Thoracic aorta (tissue), 2 donors: ENCODE results near the gene NDUFS6. TPM values are rescaled to one million over a fixed set of nuclear protein-coding genes. Genes with fewer than 3 reads are reported as not detected.

Experiments used
- ATAC-seq: fragments of 150-250 bp; one replicate; pipeline ENCODE4 v1.8.0; 2017; ENCODE audit warnings: low read depth; ENCODE audit not compliant: insufficient number of reproducible peaks, low FRiP score
- DNase-seq: peaks from one replicate; pipeline ENCODE4 v3.0.0-alpha.2; 2020; ENCODE audit warnings: low spot score
- H3K27ac ChIP-seq, 2 donors: fragments of 200-600 bp; sonication (generic); 1 replicate in 1 of 2; 2 replicates in 1 of 2; pipeline ENCODE4 v1.5.1; 2016; ENCODE audit warnings: mild to moderate bottlenecking in 2 of 2, moderate library complexity in 2 of 2
- H3K27me3 ChIP-seq: fragments of 200-600 bp; sonication (generic); replicated peaks from 2 replicates; pipeline ENCODE4 v1.6.0; 2016; ENCODE audit warnings: mild to moderate bottlenecking; ENCODE audit not compliant: insufficient read depth
- H3K36me3 ChIP-seq: fragments of 200-600 bp; sonication (generic); one replicate; pipeline ENCODE4 v1.5.1; 2016
- H3K4me1 ChIP-seq, 2 donors: fragments of 200-600 bp; sonication (generic); 1 replicate in 1 of 2; 2 replicates in 1 of 2; pipeline versions ENCODE4 v1.5.1 to v1.6.0; 2016; ENCODE audit warnings: low read depth in 2 of 2, mild to moderate bottlenecking in 1 of 2; ENCODE audit not compliant: control insufficient read depth in 1 of 2
- H3K4me3 ChIP-seq: fragments of 200-600 bp; sonication (generic); 2 replicates; pipeline ENCODE4 v1.5.1; 2016; ENCODE audit warnings: mild to moderate bottlenecking
- H3K9me3 ChIP-seq: fragments of 200-600 bp; sonication (generic); 2 replicates; pipeline ENCODE4 v1.5.1; 2016
- total RNA-seq, 2 donors: library from RNA; depleted of rRNA; stranded (reverse); fragments of >200 nt; gene quantifications; one replicate each; pipeline versions ENCODE4 v1.1.0 to v1.2.3, GENCODE V29; 2016
- TF ChIP-seq, protein P1 (sequence below): fragments of 200-600 bp; sonication (generic); IDR thresholded peaks from one replicate; pipeline ENCODE4 v1.5.1; 2019; ENCODE audit warnings: antibody characterized with exemption

NDUFS6 gene
- total RNA-seq, 2 donors from 2014 or later, result 25.7 to 26.5 TPM

DNA sequence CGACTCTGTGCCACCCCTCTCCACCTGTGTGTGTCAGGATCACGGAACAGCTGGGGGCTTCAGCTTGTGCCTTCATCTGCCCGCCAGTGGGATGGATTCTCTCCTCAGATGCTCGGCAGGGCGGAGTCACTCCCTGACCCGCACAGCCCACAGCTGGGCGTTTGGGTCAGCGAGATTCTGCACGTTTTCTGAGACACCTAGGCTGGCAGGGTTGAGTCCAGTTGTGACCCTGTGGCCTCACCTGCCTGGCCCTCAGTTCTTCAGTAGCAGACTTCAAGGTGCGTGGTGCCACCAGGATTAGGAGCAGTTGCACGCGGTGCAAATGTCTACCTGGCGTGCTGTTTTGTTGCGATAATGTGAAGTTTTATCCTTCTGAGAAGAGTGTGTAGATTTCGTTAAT, 5.0 kb downstream of the NDUFS6 start:
- H3K36me3 ChIP-seq, result peaks cover 43% of the 10 kb centered on the region
- H3K4me3 ChIP-seq, result no peak overlapping the region
- TF ChIP-seq, protein P1, sequence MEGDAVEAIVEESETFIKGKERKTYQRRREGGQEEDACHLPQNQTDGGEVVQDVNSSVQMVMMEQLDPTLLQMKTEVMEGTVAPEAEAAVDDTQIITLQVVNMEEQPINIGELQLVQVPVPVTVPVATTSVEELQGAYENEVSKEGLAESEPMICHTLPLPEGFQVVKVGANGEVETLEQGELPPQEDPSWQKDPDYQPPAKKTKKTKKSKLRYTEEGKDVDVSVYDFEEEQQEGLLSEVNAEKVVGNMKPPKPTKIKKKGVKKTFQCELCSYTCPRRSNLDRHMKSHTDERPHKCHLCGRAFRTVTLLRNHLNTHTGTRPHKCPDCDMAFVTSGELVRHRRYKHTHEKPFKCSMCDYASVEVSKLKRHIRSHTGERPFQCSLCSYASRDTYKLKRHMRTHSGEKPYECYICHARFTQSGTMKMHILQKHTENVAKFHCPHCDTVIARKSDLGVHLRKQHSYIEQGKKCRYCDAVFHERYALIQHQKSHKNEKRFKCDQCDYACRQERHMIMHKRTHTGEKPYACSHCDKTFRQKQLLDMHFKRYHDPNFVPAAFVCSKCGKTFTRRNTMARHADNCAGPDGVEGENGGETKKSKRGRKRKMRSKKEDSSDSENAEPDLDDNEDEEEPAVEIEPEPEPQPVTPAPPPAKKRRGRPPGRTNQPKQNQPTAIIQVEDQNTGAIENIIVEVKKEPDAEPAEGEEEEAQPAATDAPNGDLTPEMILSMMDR, result no peak
- no peak overlapping the region for H3K27ac ChIP-seq
- peaks cover 4 to 6% of the 10 kb centered on the region in 2 donors for H3K4me1 ChIP-seq
- DNase-seq (no peak), ATAC-seq (no peak)
- H3K9me3 ChIP-seq, result no peaks in the 10 kb centered on the region
- H3K27me3 ChIP-seq, result no peaks in the 10 kb centered on the region

DNA sequence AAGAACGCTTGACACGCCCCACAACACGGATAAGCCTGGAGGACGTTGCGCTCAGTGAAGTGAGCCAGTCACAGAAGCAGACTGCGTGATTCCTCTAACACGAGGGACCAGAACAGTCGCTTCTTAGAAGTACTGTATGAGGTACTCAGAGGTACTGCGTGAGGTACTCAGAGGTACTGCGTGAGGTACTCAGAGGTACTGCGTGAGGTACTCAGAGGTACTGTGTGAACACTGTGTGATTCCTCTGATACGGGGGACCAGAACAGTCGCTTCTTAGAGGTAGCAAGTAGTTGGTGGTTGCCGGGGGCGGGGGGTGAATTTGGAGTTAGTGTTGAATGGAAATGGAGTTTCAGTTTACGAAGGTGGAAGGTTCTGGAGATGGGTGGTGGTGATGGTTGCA, 5.8 kb downstream of the NDUFS6 start:
- DNase-seq (no peak), ATAC-seq (no peak)
- H3K4me3 ChIP-seq, result no peak overlapping the region
- TF ChIP-seq, protein P1, result no peak
- H3K4me1 ChIP-seq, result peaks cover 2% of the 10 kb centered on the region in 2 donors
- H3K9me3 ChIP-seq, result no peaks in the 10 kb centered on the region
- H3K27me3 ChIP-seq, result no peaks in the 10 kb centered on the region
- H3K27ac ChIP-seq, result no peak overlapping the region
- H3K36me3 ChIP-seq, result peaks cover 46% of the 10 kb centered on the region

DNA sequence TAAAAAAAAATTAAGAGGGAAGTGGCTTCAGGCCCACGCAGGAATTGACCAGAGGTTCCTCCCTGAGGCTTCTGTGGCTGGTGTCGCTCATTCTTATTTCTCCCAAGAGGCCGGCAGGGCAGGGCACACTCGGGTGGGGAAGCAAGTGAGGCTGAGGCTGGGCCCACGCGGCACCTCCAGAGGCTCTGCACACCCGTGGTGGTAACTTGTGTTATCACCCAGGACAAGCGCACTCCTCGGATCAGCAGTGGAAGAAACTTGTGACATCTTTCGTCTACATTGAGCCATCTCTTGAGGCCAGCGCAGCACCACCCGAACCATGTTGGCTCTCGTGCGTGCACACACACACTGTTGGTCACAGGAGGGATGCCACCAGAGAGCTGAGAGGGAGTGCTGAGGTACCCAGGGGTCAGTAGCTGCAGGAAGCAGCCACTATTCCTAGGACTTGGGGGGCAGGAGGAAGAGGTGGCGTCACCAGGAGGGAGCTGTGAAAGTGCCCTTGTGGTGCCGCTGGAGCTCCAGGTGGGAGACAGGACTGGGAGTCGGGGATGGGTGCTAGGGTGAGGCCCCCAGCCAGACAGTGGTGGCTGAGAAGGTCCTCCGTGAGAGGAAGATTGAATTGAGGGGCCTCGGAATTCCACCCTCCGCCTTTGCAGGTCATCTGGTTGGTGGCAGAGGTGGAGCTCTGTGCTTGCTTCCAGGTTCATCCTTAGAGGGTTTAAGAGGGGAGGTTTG, 6.4 kb downstream of the NDUFS6 start:
- ATAC-seq (no peak), DNase-seq (no peak)
- H3K36me3 ChIP-seq, result peaks cover 48% of the 10 kb centered on the region
- H3K27me3 ChIP-seq, result no peaks in the 10 kb centered on the region
- TF ChIP-seq, protein P1, result no peak
- H3K27ac ChIP-seq, result no peak overlapping the region
- no peaks in the 10 kb centered on the region for H3K9me3 ChIP-seq
- no peaks in the 10 kb centered on the region for H3K4me1 ChIP-seq
- no peak overlapping the region for H3K4me3 ChIP-seq

DNA sequence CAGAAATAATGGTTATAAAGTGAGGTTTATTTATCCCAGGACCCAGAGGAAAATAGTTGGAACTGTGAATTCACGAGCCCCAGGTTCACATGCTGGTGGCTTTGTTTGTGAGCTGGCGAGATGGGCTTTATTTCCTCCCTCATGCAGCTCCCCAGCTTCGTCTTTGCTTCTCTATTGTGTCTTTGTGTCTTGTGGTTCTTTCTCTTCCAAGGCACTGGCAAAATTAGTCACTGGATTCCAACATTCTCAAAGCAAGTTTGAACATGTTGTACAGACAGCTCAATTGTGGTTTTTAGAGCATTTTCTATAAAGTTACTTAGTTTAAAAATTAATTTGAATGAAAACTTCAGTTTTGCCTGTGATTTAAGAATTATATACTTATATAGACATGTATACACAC, 7.2 kb downstream of the NDUFS6 start:
- H3K36me3 ChIP-seq, result peaks cover 48% of the 10 kb centered on the region
- DNase-seq, result no peak

DNA sequence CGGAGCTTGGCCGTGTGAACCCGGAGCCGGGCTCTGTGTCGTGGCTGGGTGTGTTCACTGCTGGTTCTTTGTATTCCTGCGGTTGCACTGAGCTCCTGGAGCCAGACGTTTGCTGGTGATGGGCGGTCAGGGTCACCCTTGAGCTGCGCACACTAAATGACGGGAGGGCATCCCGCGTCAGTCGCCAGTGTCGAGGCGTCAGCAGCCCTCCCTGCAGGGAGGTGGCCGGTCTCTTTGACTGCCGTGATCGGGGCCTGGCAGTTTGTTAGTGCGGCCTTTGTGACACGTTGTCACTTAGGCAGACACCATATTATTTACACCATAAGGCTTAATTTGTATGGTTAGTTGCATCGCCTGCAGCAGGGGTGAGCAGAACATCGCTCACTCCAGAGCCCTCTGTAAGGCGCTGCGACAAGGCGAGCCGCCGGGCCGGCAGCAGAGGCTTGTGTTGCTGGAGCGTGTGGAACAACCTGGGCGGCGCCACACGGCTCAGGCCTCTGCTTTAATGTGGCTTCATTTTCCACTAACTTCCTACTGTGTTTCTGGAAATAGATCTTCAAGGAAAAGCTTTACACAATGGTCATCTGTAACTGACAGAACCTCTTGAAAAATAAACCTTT, 8.3 kb downstream of the NDUFS6 start:
- H3K27me3 ChIP-seq, result no peaks in the 10 kb centered on the region
- H3K4me1 ChIP-seq, result no peaks in the 10 kb centered on the region
- TF ChIP-seq, protein P1, result no peak
- H3K9me3 ChIP-seq, result no peaks in the 10 kb centered on the region
- no peak overlapping the region for H3K4me3 ChIP-seq
- no peak overlapping the region for H3K27ac ChIP-seq
- peaks cover 49% of the 10 kb centered on the region for H3K36me3 ChIP-seq
- DNase-seq (no peak), ATAC-seq (no peak)

More for the DNA sequence above, 7.2 kb downstream of the NDUFS6 start:
- H3K9me3 ChIP-seq, result no peaks in the 10 kb centered on the region
- no peaks in the 10 kb centered on the region for H3K4me1 ChIP-seq
- no peaks in the 10 kb centered on the region for H3K27me3 ChIP-seq
- no peak for ATAC-seq
- H3K27ac ChIP-seq, result no peak overlapping the region
- H3K4me3 ChIP-seq, result no peak overlapping the region
- TF ChIP-seq, protein P1, result no peak
